HG03280 (cell line): ENCODE results near the gene PTPRM.

Experiments used
- ATAC-seq: cut with Tn5 transposase; IDR thresholded peaks from one replicate; pipeline ENCODE4 v1.9.1; 2021; ENCODE audit warnings: mild to moderate bottlenecking, moderate library complexity; ENCODE audit not compliant: unreplicated experiment

The PTPRM gene

DNA sequence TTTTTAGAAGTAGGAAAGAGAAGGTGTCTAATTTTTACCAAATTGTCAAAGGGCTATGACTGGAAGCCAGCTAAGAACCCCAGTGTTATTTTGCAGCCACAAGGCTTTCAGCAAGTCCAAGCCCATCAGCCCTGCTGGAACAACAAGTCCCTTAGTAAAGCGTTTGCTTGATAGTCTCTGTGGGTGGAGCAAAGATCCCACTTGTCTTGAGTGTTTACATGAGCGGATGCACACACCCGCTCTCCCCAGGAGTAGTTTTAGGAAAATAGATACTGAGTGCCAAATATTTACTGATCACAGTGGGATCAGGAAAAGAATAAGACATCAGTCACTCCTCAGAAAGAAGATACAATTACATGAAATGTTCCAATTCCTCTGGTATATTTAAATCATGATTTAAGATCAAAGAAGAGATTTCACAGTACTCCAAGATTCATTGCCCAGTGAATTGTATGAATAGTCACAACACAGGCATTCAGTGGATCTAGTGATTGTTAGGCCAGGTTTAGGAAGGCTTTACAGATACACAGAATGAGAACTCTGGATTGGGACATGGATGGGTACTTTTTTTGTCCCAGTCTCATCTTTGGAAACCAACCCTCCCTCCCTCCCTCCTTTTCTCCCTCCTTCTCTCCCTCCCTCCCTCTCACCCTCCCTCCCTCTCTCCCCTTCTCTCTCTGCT is 514.9 kb downstream of the PTPRM start:
- no peak for ATAC-seq

DNA sequence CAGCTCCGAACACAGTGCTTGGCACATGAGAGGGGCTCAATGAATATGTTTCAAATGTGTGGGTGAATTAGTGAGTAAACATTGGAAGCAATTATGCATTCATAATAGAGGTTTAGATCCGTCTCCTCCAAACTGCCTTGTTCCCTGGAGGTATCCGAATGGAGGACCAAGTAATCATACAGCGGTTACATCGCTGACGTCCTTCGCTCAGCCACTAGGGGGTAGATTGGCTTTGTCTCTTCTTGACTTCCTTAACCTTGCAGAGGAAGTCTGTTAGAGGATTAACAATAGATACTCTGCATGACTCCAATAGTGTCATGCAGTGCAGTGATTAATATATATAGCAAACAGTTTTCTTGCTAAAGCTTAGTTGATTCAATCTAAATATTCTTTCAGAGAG is 517.0 kb downstream of the PTPRM start:
- no peak for ATAC-seq

DNA sequence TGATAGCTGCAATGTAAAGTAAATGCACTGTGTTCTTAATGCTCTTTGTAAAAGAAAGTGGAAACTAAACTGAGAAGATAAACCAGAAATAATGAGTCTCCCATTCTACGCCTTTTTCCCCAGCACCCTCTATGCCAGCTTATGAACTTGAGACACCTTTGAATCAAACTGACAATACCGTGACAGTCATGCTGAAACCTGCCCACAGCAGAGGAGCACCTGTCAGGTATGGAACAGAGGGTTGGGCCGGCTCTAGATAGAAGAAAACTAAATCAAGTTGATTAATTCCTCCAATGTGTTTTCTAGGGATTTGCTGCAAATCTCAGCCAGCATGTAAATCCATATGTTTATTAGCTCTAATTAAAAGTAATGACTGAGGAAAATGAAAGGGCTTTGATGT is 521.5 kb downstream of the PTPRM start:
- ATAC-seq, result no peak

DNA sequence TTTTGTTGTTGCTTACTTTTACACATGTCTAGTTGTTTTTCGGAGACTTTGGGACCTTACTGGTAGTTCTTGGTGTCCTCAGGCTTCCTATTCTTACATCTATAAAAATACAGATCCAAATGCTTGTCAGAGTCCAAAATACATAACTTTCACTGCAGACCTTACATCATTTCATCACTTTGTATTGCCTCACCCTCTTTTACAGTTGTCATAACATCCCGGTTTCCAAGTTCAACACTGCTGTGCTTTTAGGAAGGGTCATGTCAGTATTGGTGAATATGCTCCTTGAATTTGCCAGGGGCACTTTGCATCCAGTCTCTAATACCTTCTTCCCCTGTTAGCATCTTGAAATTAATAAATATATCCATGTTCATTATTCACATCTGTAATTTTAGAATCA is 523.9 kb downstream of the PTPRM start:
- no peak for ATAC-seq

DNA sequence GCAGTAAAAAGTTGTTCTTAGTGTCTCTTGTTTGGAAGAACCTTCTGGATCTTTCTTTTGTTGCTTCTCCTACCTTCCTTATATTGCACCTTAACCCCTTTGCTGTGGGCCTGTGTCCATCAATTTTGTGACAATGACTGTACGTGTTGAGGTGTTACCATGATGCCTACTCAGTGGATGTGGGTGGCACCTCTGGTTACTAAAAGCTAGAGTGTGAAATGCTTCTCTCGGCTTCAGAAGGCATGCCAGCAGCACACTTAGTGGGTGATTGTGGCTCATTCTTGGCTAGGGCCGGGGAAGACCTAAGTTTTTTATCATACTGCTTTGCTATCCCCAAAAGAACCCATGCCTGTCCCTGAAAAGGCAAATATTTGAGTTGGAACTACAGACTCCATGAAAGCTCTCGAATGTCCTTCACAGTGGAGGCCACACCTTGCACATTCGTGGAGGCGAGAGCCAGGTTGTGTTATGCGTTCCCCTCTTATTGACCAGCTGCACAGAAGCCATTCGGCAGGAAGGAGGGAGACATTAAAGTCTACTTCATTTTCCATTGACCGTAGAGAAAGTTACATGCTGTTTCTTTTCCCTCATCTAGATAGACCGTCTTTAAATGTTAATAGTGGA is 528.9 kb downstream of the PTPRM start:
- no peak for ATAC-seq

DNA sequence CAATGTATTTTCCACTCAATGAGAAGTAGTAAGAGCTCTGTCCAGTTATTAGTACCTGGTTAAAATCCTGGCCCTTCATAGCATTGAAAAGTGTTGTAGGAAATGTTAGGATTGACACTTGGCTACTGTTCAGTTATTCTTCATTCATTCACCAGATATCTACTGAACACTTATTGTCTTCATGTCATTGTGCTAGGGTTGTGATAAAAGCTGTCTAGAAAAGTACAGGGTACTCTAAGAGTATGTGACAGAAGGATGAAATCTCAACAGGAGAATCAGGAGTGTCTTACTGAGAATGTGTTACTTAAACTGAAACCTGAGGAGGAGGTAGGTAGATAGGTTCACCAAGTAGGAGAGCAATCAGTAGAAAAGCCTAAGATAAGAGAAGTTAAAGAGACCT is 530.3 kb downstream of the PTPRM start:
- ATAC-seq, result no peak

DNA sequence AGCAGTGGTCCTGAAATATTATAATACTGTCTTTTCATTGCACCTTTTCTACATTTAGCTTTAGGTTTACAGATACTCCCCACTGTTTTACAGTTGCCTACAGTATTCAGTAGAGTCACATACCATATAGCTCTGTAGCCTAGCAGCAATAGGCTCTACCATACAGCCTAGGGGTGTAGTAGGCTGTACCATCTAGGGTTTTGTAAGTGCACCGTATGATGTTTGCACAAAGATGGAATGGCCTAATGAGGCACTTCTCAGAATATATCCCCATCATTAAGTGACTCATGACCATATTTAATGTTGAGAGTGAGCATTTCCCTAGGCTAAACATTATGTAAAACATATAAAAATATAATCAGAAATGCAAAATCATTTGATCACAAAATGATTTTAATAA is 530.8 kb downstream of the PTPRM start:
- no peak for ATAC-seq

DNA sequence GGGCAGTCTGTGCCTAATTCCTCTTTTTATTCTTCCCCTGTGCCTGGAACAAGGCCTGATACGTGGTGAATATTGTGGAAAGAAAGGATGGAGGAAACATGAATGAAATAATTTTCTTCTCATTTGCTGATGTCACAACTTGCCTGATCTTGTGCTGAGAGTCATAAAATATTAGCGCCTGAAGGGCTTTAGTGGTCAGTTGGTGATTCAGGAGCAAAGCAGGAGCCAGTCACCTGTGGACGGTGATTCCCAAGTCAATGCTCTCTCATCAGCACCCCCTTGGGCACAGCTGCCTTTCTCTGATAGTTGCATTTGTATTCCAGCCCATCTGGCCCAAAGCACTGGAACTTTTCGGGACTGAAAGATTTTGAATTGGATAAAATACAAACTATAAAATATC is 539.5 kb downstream of the PTPRM start:
- ATAC-seq, result no peak

DNA sequence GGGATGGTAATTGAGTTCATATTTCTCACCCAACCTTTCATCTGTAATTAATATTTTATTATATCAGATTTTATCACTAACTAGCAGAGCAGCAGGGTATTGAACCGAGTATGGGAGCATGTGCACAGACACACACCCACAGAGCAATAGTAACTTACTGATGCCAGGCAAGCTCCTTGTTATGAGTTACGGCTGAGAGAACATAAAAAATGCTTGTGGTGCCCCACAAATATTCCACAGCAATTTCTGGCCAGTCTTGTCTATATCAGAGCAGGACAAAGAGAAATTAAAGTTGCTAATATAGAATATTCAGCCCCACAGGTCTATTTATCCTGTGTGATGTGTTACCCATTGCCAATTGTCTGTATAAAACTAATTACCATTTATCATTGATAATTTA is 540.3 kb downstream of the PTPRM start:
- no peak for ATAC-seq

DNA sequence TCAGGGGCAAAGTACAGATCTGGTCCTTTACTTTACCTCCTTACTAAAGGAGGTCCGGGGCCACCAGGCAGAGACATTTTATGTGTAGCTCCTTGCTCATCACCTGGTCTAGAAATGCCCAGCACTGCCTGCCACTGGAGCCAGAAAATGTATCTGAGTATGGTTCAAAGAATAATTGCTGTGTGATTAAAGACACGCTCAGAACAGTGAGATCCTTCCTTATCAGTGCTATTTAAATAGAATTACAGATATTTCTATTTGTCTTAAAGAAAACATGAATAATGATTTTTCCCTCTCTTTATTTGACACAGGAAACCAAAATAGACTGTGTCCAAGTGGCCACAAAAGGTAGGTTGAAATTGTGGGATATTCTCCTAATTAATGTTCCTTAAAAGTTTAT is 547.4 kb downstream of the PTPRM start:
- no peak for ATAC-seq

DNA sequence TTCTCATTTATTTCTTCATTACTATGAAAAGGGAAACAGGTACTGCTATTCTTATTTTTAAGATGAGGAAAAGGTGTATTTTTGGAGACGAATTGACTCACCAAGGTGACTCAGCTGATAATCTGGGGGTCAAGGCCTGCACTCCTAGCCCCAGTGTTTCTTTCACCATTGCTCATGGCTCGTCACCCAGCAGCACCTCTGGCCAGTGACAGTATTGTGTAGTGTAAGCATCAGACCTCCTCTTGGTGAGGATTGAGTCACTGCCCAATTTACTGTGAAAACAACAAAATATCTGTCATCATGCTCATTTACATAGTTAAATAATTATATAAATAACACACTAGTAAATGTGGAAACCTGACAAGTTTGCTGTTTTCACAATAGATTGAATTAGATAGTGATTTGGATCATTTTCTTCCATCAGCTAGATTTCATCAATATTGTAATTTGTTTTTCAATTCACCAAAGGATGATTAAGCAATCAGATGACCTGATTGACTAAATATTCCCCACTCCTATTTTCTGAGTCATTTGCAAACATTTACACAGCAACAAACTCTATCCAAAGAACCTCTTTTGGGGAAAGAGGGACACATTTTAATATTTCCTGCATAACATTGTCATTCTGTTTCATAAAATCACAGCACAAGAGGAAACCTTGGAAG is 549.4 kb downstream of the PTPRM start:
- no peak for ATAC-seq

DNA sequence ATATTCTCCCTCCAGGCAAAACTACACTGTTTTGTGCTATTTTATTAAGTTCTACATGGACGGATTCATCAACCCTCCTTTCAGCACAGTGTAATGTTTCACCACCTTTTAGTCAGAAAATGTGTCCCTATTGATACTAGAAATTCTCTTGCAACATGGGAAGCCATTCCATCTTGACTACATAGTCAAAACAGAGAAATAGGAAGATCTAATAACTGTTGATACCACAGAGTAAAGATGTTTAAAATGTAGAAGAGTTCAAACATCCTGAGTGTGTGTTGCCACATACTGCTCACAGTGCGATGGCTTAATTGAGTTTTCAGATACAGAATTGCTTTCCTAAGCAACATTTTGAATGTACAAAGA is 549.9 kb downstream of the PTPRM start:
- ATAC-seq, result no peak

DNA sequence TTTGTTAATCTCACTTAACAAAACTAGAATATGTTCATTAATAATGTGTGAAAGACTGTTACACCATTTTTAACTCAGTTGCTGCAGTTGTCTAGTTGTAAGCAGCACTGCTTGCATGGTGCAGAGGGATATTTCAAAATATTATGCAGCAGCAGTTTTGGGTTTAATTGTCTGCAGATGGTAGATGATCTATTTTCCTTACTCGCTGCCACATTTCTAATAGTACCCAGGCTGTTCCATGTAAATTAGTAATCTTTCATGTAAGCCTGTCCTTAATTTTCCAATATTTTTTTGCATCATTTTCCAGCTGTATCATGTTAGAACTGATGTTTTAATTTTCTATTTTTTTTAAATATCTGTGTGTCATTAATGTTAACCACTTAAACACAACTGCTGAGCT is 554.0 kb downstream of the PTPRM start:
- ATAC-seq, result no peak

DNA sequence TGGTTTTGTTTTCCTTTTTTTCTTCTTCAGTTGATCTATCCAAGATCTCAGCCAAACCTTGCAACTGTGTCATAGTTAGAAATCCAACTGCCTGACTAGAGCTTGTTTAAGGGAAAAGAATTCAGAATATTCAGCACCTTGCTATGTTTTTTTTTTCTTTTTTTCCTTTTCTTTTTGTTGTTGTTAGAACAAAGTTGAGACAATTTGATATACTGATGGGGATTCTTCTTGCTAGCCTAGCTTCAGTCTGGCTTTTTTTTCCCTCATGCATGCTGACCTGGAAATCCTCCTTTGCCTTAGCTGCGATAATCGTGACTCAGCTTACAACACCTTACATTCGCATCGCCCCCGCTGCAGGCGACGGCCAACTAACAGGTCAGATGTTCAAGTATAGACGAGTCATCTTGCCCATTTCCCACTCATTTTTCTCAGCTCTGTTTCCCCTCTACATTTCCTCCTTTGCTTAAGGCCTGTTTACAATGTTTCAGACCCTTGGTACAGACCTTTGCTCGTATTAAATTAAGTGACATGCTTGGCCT is 554.9 kb downstream of the PTPRM start:
- no peak for ATAC-seq

DNA sequence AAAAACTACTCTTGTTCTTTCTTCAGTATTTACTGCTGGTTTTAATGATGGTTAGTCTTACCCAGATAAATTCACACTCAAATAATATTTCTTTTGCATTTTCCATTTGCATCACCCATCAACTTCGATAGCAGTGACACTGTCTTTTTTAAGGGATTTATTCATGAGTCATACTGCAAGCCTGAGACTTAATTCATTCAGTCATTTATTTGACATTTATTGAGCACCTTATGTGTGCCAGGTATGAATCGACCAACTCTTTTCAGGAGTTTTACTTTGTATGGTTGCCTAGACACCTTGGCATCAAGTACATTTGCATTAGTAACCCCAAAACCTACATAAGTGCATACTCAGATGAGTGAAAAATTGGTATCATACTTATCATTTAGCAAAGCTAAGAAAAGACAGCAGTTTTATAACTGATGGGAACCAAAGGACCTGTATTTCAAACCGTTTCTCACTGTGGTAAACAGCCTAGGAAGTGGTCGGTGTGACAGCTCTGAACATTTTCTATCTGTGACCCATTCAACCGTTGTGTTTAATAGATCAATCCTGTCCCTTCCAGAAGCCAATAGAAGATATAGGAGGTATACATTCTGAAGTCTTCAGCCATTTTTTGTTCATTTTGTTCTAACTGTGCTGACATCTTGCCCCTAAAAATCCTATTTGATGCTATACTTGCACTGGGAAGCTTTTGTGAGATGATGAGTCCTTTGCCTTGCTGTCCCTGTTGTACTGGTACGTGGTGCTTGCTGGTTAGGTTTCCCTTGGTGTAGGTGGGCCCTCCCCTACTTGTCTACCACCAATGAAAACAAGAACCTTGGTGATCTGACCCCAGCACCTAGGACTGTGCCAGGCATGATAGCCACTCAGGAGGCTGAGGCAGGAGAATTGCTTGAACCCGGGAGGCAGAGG is 557.4 kb downstream of the PTPRM start:
- ATAC-seq, result no peak

DNA sequence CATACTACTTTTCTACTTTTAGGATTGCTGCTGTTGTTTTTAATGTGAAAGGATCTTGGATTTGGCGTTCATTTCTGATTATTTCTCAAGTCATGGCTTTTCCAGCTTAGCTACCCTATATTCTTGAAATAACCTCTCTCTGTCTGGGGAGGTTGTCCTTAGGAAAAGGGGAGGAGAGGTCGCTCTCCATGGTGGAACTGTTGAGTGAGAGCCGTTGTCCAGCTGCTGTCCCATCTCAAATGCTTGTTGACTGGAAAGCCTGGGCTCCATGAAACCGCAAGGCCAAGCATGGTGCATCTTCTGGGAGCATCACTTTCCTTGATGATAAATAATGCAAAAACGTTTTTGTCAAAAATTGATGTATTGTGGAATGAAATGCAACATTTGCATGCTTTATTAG is 563.0 kb downstream of the PTPRM start:
- no peak for ATAC-seq

DNA sequence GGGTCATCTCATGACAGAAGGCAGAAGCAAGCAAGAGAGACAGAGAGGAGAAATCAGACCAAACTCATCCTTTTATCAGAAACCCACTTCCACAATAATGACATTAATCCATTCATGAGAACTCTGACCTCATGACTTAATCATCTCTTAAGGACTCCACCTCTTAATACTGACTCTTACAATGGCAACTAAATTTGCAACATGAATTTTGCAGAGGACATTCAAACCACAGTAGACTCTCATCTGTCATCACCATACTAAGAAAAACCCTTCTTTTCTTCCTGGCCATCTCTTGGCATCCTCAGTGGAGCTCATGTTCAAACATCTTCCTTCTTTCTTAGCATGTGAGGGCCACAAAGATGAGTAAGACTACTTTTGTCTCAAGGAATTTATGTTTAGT is 565.9 kb downstream of the PTPRM start:
- ATAC-seq, result no peak

DNA sequence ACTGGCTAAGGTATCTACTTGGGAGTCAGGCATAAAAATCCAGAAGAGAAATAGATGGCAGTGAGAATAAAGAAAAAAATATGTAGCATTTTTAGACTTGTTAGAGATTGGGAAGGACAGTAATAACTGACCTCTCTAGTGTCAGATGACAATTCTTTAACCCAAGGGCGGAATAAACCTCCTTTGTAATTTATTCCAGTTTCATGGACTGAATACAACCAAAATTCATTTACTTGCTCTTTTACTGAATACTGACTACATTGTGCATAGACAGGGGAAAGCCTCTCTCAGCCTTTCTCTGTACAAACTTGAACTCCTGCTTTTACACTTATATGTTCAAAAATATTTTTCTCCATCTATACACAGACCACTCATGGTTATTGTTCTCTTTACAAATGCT is 566.8 kb downstream of the PTPRM start:
- ATAC-seq, result no peak

DNA sequence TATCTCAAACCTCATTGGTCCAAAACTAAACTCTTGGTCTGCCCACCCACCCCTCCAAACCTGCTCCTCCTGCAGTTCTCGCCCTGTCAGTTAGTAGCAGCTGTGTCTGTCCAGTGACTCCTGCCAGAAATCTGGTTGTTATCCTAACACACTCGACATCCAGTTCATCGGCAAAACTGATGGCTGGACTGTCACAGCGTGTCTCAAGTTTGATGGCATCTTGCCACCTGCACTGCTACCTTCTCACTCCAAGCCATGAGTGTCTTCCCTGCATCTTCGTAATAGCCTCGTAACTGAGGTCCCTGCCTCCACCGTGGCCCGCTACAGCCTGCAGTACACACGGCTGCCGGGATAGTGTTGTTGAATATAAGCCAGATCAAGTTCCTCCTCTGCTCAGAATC is 572.0 kb downstream of the PTPRM start:
- ATAC-seq, result no peak

DNA sequence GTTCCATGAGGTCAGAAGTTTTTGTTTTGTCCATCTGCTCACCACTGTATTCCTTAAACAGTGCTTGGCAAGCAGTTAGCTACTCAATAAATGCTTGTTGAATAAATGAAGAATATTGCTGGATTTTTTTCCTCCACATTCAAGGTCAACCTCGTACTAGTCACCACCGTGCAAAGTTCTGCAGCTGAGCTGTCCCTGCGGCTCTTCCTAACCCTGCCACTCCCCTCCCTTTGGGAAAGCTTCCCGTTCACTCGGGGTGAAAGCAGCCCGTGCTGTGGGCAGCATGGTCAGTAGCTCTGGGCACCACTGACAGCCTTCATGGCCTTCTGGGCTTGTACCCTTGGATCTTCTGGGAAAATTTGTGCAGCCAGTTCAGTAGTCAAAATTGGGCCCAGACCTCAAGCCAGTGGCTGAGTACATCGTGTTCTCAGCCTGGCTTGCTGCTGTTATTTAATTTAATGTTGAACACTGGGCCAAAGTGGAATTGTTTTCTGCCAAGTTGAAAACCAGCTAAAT is 572.8 kb downstream of the PTPRM start:
- no peak for ATAC-seq
